ENCODE data around the gene EVL.

The EVL gene

GRCh38 chr14:100083706-100084105 lies 18.5 kb downstream of the EVL start:
- no peak for DNase-seq (ENCODE audit: low read depth in 3 of 3)

GRCh38 chr14:100084591-100084990 lies 19.4 kb downstream of the EVL start:
- no peak for DNase-seq (ENCODE audit: low read depth in 3 of 3)

GRCh38 chr14:100085462-100085861 lies 20.2 kb downstream of the EVL start:
- DNase-seq (ENCODE audit: low read depth in 3 of 3): no peak

- DNase-seq (ENCODE audit: low read depth in 3 of 3): no peak
Measured at GRCh38 chr14:100086361-100086760, 21.1 kb downstream of the EVL start.

- DNase-seq (ENCODE audit: low read depth in 3 of 3): no peak
Measured at GRCh38 chr14:100088226-100088625, 23.0 kb downstream of the EVL start.

- DNase-seq (ENCODE audit: low read depth in 3 of 3): no peak
Measured at GRCh38 chr14:100091386-100091785, 26.2 kb downstream of the EVL start.

GRCh38 chr14:100092832-100093231 lies 27.6 kb downstream of the EVL start:
- DNase-seq (ENCODE audit: low read depth in 3 of 3): no peak

- DNase-seq (ENCODE audit: low read depth in 3 of 3): no peak
Measured at GRCh38 chr14:100093319-100093718, 28.1 kb downstream of the EVL start.

GRCh38 chr14:100096656-100097055 lies 31.4 kb downstream of the EVL start:
- DNase-seq (ENCODE audit: low read depth in 3 of 3): no peak

- DNase-seq (ENCODE audit: low read depth in 3 of 3): no peak
Measured at GRCh38 chr14:100098171-100098570, 32.9 kb downstream of the EVL start.

- no peak for DNase-seq (ENCODE audit: low read depth in 3 of 3)
Measured at GRCh38 chr14:100100032-100100703, 34.9 kb downstream of the EVL start.

GRCh38 chr14:100102156-100102785 lies 37.0 kb downstream of the EVL start:
- no peak for DNase-seq (ENCODE audit: low read depth in 3 of 3)

GRCh38 chr14:100103250-100104005 lies 38.2 kb downstream of the EVL start:
- DNase-seq (ENCODE audit: low read depth in 3 of 3): no peak

GRCh38 chr14:100104006-100104352 lies 38.8 kb downstream of the EVL start:
- DNase-seq (ENCODE audit: low read depth in 3 of 3): no peak

- DNase-seq (ENCODE audit: low read depth in 3 of 3): no peak
Measured at GRCh38 chr14:100104523-100105300, 39.5 kb downstream of the EVL start.

GRCh38 chr14:100105357-100106169 lies 40.3 kb downstream of the EVL start:
- no peak for DNase-seq (ENCODE audit: low read depth in 3 of 3)

GRCh38 chr14:100106250-100107112 lies 41.3 kb downstream of the EVL start:
- DNase-seq (ENCODE audit: low read depth in 3 of 3): no peak

GRCh38 chr14:100107236-100107635 lies 42.0 kb downstream of the EVL start:
- no peak for DNase-seq (ENCODE audit: low read depth in 3 of 3)

GRCh38 chr14:100108042-100108825 lies 43.0 kb downstream of the EVL start:
- DNase-seq (ENCODE audit: low read depth in 3 of 3): peak; percentile 78 to 83 (median 80)

All from stimulated activated CD4-positive, alpha-beta T cell treated with anti-CD3 and anti-CD28 coated beads, TNF-alpha, amount 100 ng/mL, for 4 hours (primary cell).